ENCODE results near the gene ETV6.

GRCh38 chr12:11667171-11667570 is 17.7 kb downstream of the ETV6 start:
- TF ChIP-seq CTCF (conservative IDR thresholded peaks at IDR 0.05; ENCODE audit: low read length) (no peak), EZH2phosphoT487 (IDR thresholded peaks at IDR 0.05; ENCODE audit: borderline replicate concordance, low read depth, low read length) (no peak)
